Neural progenitor cell (in vitro differentiated cells): Measurements from ENCODE around the gene NTRK1.

ENCODE experiments used
- EZH2 ChIP-seq: fragments of 200-600 bp; sonication (generic); IDR thresholded peaks from 2 replicates; pipeline ENCODE4 v1.6.1; 2017; ENCODE audit warnings: antibody characterized with exemption, mild to moderate bottlenecking, moderate library complexity
- EZH2phosphoT487 ChIP-seq: fragments of 200-600 bp; sonication (generic); IDR thresholded peaks from 2 replicates; pipeline ENCODE4 v1.6.1; 2017; ENCODE audit warnings: antibody characterized with exemption
- TF ChIP-seq, protein P1 (sequence below): fragments of 200-600 bp; sonication (generic); IDR thresholded peaks from 2 replicates; pipeline ENCODE4 v1.5.1; 2017; ENCODE audit warnings: antibody characterized with exemption, mild to moderate bottlenecking

DNA sequence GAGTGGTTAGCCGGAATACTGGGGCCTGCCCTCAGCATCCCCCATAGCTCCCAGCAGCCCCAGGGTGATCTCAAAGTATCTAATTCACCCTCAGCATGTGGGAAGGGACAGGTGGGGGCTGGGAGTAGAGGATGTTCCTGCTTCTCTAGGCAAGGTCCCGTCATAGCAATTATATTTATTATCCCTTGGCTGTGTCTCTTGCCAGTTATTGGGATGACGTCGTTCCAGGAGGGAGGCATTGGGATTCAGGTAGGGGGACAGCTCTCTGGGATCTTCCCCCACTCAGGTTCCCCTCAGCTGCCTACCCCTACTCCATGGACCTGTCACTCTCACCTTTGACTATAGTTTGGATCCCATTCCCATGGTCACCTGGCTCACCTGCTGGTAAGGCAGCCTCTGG lies 21.0 kb downstream of the NTRK1 start:
- TF ChIP-seq EZH2, result no peak
- TF ChIP-seq, protein P1, sequence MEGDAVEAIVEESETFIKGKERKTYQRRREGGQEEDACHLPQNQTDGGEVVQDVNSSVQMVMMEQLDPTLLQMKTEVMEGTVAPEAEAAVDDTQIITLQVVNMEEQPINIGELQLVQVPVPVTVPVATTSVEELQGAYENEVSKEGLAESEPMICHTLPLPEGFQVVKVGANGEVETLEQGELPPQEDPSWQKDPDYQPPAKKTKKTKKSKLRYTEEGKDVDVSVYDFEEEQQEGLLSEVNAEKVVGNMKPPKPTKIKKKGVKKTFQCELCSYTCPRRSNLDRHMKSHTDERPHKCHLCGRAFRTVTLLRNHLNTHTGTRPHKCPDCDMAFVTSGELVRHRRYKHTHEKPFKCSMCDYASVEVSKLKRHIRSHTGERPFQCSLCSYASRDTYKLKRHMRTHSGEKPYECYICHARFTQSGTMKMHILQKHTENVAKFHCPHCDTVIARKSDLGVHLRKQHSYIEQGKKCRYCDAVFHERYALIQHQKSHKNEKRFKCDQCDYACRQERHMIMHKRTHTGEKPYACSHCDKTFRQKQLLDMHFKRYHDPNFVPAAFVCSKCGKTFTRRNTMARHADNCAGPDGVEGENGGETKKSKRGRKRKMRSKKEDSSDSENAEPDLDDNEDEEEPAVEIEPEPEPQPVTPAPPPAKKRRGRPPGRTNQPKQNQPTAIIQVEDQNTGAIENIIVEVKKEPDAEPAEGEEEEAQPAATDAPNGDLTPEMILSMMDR, result no peak
- no peak for TF ChIP-seq EZH2phosphoT487
